GM12801 (cell line): ENCODE measurements around the gene RBM20.

Experiments
- TF ChIP-seq, protein P1 (sequence below): IDR thresholded peaks from one replicate; pipeline ENCODE4 v1.5.1; 2011; ENCODE audit warnings: control low read depth; ENCODE audit not compliant: insufficient read length; ENCODE audit errors: extremely low read depth

The RBM20 gene

DNA sequence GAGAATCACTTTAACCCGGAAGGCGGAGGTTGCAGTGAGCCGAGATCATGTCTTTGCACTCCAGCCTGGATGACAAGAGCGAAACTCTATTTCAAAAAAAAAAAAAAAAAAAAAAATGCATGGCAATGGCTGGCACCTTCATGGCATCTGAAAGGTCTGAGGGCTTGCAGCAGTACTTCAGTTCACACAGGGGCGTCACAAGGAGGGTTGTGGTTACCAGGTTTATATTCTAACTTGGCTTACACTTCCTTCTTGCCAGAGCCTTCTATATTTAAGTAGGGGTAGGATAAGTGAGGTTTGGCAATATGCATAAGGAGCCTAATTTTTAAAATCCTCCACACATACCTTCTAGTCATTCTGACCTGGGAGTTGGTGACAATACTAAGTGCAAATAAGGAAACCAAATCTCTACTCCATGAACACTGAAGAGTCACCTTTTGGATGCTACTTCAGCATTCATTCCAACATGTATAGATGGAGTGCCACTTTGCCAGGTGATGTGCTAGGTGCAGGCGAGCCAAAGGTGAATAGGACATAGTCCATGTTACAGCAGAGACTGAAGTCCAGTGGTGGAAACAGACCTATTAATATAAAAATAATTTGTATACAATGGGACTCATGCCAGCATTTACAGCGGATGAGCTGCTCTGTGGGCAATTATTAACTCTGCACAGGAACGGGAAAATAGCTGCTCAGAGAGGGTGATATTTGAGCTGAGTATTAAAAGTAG is 169.8 kb downstream of the RBM20 start:
- TF ChIP-seq, protein P1, sequence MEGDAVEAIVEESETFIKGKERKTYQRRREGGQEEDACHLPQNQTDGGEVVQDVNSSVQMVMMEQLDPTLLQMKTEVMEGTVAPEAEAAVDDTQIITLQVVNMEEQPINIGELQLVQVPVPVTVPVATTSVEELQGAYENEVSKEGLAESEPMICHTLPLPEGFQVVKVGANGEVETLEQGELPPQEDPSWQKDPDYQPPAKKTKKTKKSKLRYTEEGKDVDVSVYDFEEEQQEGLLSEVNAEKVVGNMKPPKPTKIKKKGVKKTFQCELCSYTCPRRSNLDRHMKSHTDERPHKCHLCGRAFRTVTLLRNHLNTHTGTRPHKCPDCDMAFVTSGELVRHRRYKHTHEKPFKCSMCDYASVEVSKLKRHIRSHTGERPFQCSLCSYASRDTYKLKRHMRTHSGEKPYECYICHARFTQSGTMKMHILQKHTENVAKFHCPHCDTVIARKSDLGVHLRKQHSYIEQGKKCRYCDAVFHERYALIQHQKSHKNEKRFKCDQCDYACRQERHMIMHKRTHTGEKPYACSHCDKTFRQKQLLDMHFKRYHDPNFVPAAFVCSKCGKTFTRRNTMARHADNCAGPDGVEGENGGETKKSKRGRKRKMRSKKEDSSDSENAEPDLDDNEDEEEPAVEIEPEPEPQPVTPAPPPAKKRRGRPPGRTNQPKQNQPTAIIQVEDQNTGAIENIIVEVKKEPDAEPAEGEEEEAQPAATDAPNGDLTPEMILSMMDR, result no peak

DNA sequence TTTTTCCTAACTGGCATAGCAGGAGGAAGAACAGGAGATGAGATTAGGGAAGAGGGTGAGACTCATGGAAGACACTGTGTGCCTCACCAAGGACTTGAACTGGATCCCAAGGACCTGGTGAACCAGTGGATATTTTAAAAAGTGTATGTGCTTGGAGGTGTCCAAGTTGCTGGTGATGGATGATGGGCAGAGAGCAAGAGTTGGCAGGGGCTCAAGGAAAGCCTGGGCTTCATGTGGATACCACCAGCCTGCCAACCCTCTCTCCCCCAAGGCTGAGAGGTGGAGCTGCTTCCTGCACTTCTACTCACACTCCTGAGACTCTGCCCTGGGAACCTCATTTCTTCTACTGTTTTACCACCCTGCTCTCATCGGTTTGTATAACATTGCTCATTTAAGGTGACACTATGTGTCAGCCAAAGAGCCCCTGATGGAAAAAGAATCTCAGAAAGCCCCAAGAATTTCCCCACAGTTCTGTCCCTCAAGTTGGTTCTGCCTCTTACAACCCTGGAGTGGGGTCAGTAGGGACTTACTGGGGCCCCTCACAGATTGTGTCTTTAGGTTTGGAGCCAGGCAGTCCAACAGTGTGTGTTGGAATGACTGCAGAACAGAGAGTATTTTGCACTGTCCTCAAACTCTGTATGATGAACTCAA is 171.3 kb downstream of the RBM20 start:
- TF ChIP-seq, protein P1, result no peak

DNA sequence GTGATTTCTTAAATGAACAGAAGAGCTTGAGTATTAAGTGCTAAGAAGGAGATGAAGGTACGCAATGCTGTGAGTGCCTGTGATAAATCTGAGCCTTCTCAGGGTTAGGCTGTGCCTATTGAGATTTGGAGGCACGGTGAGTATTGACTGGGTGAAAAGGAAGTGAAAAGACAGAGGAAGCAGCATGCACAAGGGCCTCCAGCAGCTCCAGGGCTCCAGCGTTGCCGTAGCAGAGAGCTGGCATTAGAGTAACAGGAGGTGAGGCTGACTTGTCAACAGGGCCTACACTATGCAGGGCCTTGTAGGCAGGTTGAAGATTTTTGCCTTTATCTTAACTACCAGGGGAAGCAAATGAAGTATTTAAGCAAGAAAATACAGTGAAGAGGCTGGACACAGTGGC is 173.5 kb downstream of the RBM20 start:
- TF ChIP-seq, protein P1, result no peak

DNA sequence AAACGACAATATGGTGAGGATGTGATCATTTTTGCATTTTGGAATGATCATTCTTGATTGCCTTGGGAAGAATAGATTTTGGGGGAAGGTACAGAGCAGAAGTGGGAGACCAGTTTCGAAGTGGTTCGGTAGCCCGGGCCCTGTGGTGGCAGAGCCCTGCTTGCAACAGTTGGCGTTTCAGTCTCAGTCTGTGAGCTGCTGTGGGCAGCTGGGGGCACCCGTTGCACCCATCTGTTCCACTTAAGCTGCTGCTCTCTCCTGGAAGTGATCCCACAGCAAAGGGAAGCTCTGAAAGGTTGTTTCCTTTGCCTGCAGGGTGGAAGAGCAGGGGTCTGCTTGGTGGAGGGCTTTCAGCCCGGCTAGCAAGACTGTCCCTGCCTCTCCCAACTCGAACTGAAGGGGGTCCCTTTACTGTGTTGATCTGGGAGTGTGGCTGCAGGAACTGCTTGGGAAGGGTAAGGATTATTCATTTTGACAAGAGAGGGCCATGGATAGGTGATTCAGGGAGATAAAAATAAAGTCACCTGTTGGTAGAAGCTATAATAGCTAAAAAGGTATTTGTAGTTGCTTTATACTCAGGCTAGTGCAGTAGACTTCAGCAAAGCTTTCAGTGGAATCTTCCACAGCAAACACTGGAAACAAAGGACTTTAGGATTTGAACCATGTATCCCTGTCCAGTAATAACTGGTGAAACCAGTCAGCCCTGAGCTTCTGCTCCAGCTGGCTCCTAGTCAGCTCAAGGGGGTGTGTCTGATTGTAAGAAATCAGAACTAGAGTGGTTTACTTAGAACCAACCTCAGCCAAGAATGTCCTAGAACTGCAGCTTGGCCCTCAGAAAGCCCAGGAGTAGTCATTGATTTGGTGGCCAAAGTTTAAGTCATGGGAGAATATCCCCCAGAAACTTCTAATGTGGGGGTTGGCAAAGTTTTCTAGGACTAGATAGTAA is 174.4 kb downstream of the RBM20 start:
- TF ChIP-seq, protein P1, result no peak

DNA sequence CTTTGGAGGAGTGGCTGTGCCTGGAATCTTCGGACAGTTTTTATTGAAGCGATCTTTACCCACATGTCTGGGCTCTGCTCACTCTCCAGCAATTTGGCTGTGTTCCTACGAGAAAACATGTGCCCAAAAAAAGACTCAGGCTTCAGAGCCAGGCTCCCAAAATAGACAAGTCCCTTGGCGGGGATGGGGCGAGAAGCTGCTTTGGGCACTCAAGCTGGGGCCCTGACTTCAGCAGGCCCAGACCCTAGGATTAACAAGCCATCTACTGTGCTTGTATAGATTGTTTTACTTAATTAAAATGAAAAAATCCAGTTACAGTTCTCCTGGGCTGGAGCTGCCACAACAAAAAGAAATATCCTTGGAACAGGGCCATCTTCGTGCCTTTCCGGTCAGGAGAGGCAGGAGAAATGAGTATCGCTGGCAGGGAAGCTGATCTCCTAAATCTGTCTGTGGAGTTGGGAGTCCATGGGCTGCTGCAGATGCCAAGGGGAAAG is 176.2 kb downstream of the RBM20 start:
- TF ChIP-seq, protein P1, result no peak

DNA sequence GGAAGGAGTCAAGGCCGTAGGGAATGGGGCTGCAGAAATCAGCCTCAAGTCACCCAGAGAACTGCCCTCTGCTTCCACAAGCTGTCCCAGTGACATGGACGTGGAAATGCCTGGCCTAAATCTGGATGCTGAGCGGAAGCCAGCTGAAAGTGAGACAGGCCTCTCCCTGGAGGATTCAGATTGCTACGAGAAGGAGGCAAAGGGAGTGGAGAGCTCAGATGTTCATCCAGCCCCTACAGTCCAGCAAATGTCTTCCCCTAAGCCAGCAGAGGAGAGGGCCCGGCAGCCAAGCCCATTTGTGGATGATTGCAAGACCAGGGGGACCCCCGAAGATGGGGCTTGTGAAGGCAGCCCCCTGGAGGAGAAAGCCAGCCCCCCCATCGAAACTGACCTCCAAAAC is 177.4 kb downstream of the RBM20 start:
- TF ChIP-seq, protein P1, result no peak
